ENCODE data around the gene HDAC9. TPM values are rescaled to one million over a fixed set of nuclear protein-coding genes. Genes with fewer than 3 reads are reported as not detected.

The HDAC9 gene
- total and polyA plus RNA-seq, 2 experiments from 2014 or later: 3.7 to 9.4 TPM

- H3K36me3 ChIP-seq (replicated peaks; ENCODE audit: insufficient read depth, low read depth): no peaks in the 10 kb centered on the region
- H2AFZ ChIP-seq: no peak overlapping the region
- no peaks in the 10 kb centered on the region for H4K20me1 ChIP-seq (ENCODE audit: insufficient read depth, poor library complexity, severe bottlenecking)
- H3K79me2 ChIP-seq: no peaks in the 10 kb centered on the region
- no peak overlapping the region for H3K4me3 ChIP-seq
- no peak for DNase-seq (ENCODE audit: low spot score)
- WGBS (ENCODE audit: low lambda C conversion rate, missing lambda C conversion rate): 81% methylated on average over 1 of the region's 1 CpG
- no peak overlapping the region for H3K4me2 ChIP-seq
- no peaks in the 10 kb centered on the region for H3K4me1 ChIP-seq (ENCODE audit: insufficient read depth)
- no peak for TF ChIP-seq EZH2phosphoT487 (IDR thresholded peaks at IDR 0.05; ENCODE audit: low read depth, severe bottlenecking, unreplicated experiment)
- H3K27me3 ChIP-seq: no peaks in the 10 kb centered on the region
- H3K9me3 ChIP-seq (ENCODE audit: low read depth): no peaks in the 10 kb centered on the region
- no peak overlapping the region for H3K27ac ChIP-seq
- no peaks in the 10 kb centered on the region for H3K9me2 ChIP-seq (replicated peaks; ENCODE audit: insufficient read depth)
Observed at GRCh38 chr7:18874880-18875279, 379.3 kb downstream of the HDAC9 start.

GRCh38 chr7:18877874-18878273, 382.3 kb downstream of the HDAC9 start:
- TF ChIP-seq CTCF (IDR thresholded peaks at IDR 0.05; ENCODE audit: poor library complexity): no peak
- TF ChIP-seq EZH2 (IDR thresholded peaks at IDR 0.05; ENCODE audit: borderline replicate concordance): no peak
- no peak for TF ChIP-seq EZH2phosphoT487 (IDR thresholded peaks at IDR 0.05; ENCODE audit: low read depth, severe bottlenecking, unreplicated experiment)
- Histone ChIP-seq H3K27ac (no peak overlapping the region), H2AFZ (no peak overlapping the region), H3K9me3 (ENCODE audit: low read depth) (no peaks in the 10 kb centered on the region), H3K4me2 (no peak overlapping the region), H3K4me3 (no peak overlapping the region), H3K9me2 (replicated peaks; ENCODE audit: insufficient read depth) (no peaks in the 10 kb centered on the region), H3K36me3 (replicated peaks; ENCODE audit: insufficient read depth, low read depth) (no peaks in the 10 kb centered on the region), H3K79me2 (no peaks in the 10 kb centered on the region), H4K20me1 (ENCODE audit: insufficient read depth, poor library complexity, severe bottlenecking) (no peaks in the 10 kb centered on the region), H3K27me3 (no peaks in the 10 kb centered on the region), H3K4me1 (ENCODE audit: insufficient read depth) (no peaks in the 10 kb centered on the region)
- WGBS (ENCODE audit: low lambda C conversion rate, missing lambda C conversion rate): 61% methylated on average over 3 of the region's 3 CpGs
- no peak for DNase-seq (ENCODE audit: low spot score)

- Histone ChIP-seq H3K27me3 (no peaks in the 10 kb centered on the region), H2AFZ (no peak overlapping the region), H3K4me3 (no peak overlapping the region), H3K9me3 (ENCODE audit: low read depth) (no peaks in the 10 kb centered on the region), H3K27ac (no peak overlapping the region), H3K4me1 (ENCODE audit: insufficient read depth) (peaks cover 9% of the 10 kb centered on the region), H3K79me2 (no peaks in the 10 kb centered on the region), H3K36me3 (replicated peaks; ENCODE audit: insufficient read depth, low read depth) (no peaks in the 10 kb centered on the region), H3K4me2 (no peak overlapping the region), H4K20me1 (ENCODE audit: insufficient read depth, poor library complexity, severe bottlenecking) (no peaks in the 10 kb centered on the region), H3K9me2 (replicated peaks; ENCODE audit: insufficient read depth) (no peaks in the 10 kb centered on the region)
- TF ChIP-seq EZH2 (IDR thresholded peaks at IDR 0.05; ENCODE audit: borderline replicate concordance): no peak
- WGBS (ENCODE audit: low lambda C conversion rate, missing lambda C conversion rate): 88% methylated on average over 4 of the region's 4 CpGs
- no peak for DNase-seq (ENCODE audit: low spot score)
Observed at GRCh38 chr7:18886832-18887231, 391.3 kb downstream of the HDAC9 start.

GRCh38 chr7:18889436-18889835, 393.9 kb downstream of the HDAC9 start:
- no peaks in the 10 kb centered on the region for H3K36me3 ChIP-seq (replicated peaks; ENCODE audit: insufficient read depth, low read depth)
- no peaks in the 10 kb centered on the region for H3K9me3 ChIP-seq (ENCODE audit: low read depth)
- no peak for DNase-seq (ENCODE audit: low spot score)
- H4K20me1 ChIP-seq (ENCODE audit: insufficient read depth, poor library complexity, severe bottlenecking): no peaks in the 10 kb centered on the region
- no peak overlapping the region for H3K4me2 ChIP-seq
- H3K27me3 ChIP-seq: no peaks in the 10 kb centered on the region
- TF ChIP-seq CTCF (IDR thresholded peaks at IDR 0.05; ENCODE audit: poor library complexity): no peak
- no peak for TF ChIP-seq EZH2 (IDR thresholded peaks at IDR 0.05; ENCODE audit: borderline replicate concordance)
- TF ChIP-seq EZH2phosphoT487 (IDR thresholded peaks at IDR 0.05; ENCODE audit: low read depth, severe bottlenecking, unreplicated experiment): no peak
- no peaks in the 10 kb centered on the region for H3K9me2 ChIP-seq (replicated peaks; ENCODE audit: insufficient read depth)
- H3K27ac ChIP-seq: no peak overlapping the region
- H3K79me2 ChIP-seq: no peaks in the 10 kb centered on the region
- 52% methylated on average over 1 of the region's 1 CpG for WGBS (ENCODE audit: low lambda C conversion rate, missing lambda C conversion rate)
- no peak overlapping the region for H2AFZ ChIP-seq
- H3K4me3 ChIP-seq: no peak overlapping the region
- H3K4me1 ChIP-seq (ENCODE audit: insufficient read depth): peaks cover 9% of the 10 kb centered on the region

Data from hepatocyte (in vitro differentiated cells).